DOHH2 (cell line): Measurements from ENCODE around the gene TIAL1.

Source experiments
- H3F3A ChIP-seq: fragments of 200-600 bp; sonication (generic), shearing (Covaris generic); 2 replicates; pipeline ENCODE4 v1.6.0; 2016; ENCODE audit warnings: antibody characterized with exemption, mild to moderate bottlenecking; ENCODE audit not compliant: control insufficient read depth, insufficient read depth
- H3K27ac ChIP-seq: fragments of 200-600 bp; sonication (generic); 2 replicates; pipeline ENCODE4 v1.5.1; 2014; ENCODE audit warnings: low read depth, mild to moderate bottlenecking, low read length, moderate library complexity
- H3K27me3 ChIP-seq: fragments of 200-600 bp; sonication (generic); 2 replicates; pipeline ENCODE4 v1.6.1; 2014; ENCODE audit warnings: mild to moderate bottlenecking, low read length, mixed read lengths; ENCODE audit not compliant: control insufficient read depth
- H3K36me3 ChIP-seq: fragments of 200-600 bp; sonication (generic); 2 replicates; pipeline ENCODE4 v1.6.1; 2014; ENCODE audit warnings: mild to moderate bottlenecking, low read length, moderate library complexity, mixed read lengths; ENCODE audit not compliant: control insufficient read depth
- H3K4me1 ChIP-seq: fragments of 200-600 bp; sonication (generic); 2 replicates; pipeline ENCODE4 v1.6.1; 2014; ENCODE audit warnings: mild to moderate bottlenecking, low read length, mixed read lengths; ENCODE audit not compliant: control insufficient read depth
- H3K4me2 ChIP-seq: fragments of 200-600 bp; sonication (generic); 2 replicates; pipeline ENCODE4 v1.6.0; 2014; ENCODE audit warnings: mild to moderate bottlenecking, low read length, moderate library complexity
- H3K4me3 ChIP-seq: fragments of 200-600 bp; sonication (generic); 2 replicates; pipeline ENCODE4 v1.5.1; 2014; ENCODE audit warnings: mild to moderate bottlenecking, low read length, mixed read lengths
- H3K79me2 ChIP-seq: fragments of 200-600 bp; sonication (generic); 2 replicates; pipeline ENCODE4 v1.6.1; 2014; ENCODE audit warnings: mild to moderate bottlenecking, low read length, mixed read lengths; ENCODE audit not compliant: control insufficient read depth
- H3K9me2 ChIP-seq: fragments of 200-600 bp; sonication (generic); replicated peaks from 2 replicates; pipeline ENCODE4 v1.6.1; 2014; ENCODE audit warnings: mild to moderate bottlenecking, low read length, mixed read lengths; ENCODE audit not compliant: control insufficient read depth
- H3K9me3 ChIP-seq: fragments of 200-600 bp; sonication (generic); 2 replicates; pipeline ENCODE4 v1.6.1; 2014; ENCODE audit warnings: antibody characterized with exemption, low read length, mixed read lengths; ENCODE audit not compliant: control insufficient read depth, insufficient read depth
- H4K20me1 ChIP-seq: fragments of 200-600 bp; sonication (generic); 2 replicates; pipeline ENCODE4 v1.6.0; 2014; ENCODE audit warnings: low read depth, mild to moderate bottlenecking, antibody characterized with exemption, low read length, moderate library complexity; ENCODE audit not compliant: control insufficient read depth, insufficient read depth
- EZH2phosphoT487 ChIP-seq: fragments of 200-600 bp; sonication (generic); IDR thresholded peaks from 2 replicates; pipeline ENCODE4 v1.6.1; 2017; ENCODE audit warnings: borderline replicate concordance, mild to moderate bottlenecking, antibody characterized with exemption, low read length, moderate library complexity, mixed read lengths
- TF ChIP-seq, protein P1 (sequence below): fragments of 200-600 bp; sonication (generic); IDR thresholded peaks from one replicate; pipeline ENCODE4 v1.5.1; 2014; ENCODE audit warnings: antibody characterized with exemption, mild to moderate bottlenecking, low read depth, low read length; ENCODE audit not compliant: poor library complexity, severe bottlenecking

The TIAL1 gene

GRCh38 chr10:119542988-119543813 lies 53.6 kb downstream of the TIAL1 start:
- H3K9me2 ChIP-seq: no peaks in the 10 kb centered on the region
- H3K27ac ChIP-seq: peak overlapping the region; percentile 16
- peaks cover 43% of the 10 kb centered on the region for H3K4me1 ChIP-seq
- TF ChIP-seq EZH2phosphoT487: no peak
- TF ChIP-seq, protein P1, sequence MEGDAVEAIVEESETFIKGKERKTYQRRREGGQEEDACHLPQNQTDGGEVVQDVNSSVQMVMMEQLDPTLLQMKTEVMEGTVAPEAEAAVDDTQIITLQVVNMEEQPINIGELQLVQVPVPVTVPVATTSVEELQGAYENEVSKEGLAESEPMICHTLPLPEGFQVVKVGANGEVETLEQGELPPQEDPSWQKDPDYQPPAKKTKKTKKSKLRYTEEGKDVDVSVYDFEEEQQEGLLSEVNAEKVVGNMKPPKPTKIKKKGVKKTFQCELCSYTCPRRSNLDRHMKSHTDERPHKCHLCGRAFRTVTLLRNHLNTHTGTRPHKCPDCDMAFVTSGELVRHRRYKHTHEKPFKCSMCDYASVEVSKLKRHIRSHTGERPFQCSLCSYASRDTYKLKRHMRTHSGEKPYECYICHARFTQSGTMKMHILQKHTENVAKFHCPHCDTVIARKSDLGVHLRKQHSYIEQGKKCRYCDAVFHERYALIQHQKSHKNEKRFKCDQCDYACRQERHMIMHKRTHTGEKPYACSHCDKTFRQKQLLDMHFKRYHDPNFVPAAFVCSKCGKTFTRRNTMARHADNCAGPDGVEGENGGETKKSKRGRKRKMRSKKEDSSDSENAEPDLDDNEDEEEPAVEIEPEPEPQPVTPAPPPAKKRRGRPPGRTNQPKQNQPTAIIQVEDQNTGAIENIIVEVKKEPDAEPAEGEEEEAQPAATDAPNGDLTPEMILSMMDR: peak; percentile 97
- peaks cover 41% of the 10 kb centered on the region for H3K79me2 ChIP-seq
- peaks cover 9% of the 10 kb centered on the region for H3K27me3 ChIP-seq
- H3K4me2 ChIP-seq: peak overlapping the region; percentile 77
- peak overlapping the region; percentile 77 for H3K4me3 ChIP-seq
- no peaks in the 10 kb centered on the region for H3K36me3 ChIP-seq
- H3K9me3 ChIP-seq: no peaks in the 10 kb centered on the region
- H4K20me1 ChIP-seq: peaks cover 15% of the 10 kb centered on the region
- 0 out of 2 replicates have a peak, but pooled peaks cover 5% of the 10 kb centered on the region for H3F3A ChIP-seq

DNA sequence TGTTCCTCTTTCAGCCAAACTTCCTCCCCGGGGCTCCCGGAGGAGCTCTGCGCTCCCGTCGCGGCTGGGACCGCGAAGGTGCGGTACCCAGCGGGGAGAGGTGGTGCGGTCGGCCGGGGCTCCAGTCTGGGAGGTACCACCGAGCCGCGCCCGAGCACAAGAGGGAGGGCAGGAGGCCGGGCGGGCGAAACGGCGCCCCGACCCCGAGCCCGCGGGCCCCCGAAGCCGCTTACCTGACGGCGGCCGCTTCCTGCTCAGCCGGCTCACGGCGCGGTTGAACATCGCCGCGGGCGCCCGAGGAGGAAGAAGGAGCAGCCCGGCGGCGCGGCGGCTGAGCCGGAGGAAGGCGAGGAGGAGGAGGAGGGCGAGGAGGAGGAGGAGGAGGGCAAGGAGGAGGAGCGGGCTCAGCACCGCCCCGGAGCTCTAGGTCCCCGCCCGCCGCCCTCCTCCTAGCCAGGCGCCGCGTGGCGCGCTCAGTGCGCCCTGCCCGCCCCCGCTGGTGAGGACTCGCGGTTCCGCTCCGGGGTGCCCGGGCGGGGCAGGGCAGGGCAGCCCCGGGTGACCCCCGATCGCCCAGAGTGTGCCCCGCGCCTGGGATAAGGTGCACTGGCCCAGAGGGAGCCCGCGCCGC lies 54.3 kb downstream of the TIAL1 start, which contains the start of gene RGS10:
TSS of gene RGS10 (minus strand) at position 363 of the 631 bp plus-strand sequence. CDS start at position 282, 81 bp downstream.
- no peaks in the 10 kb centered on the region for H3K9me3 ChIP-seq
- peak within 1 kb of the TSS; percentile 77 for H3K4me2 ChIP-seq
- H3K79me2 ChIP-seq: peaks cover 48% of the 10 kb centered on the region
- no peaks in the 10 kb centered on the region for H3K36me3 ChIP-seq
- H3F3A ChIP-seq: 0 out of 2 replicates have a peak, but pooled peaks cover 5% of the 10 kb centered on the region
- H3K4me3 ChIP-seq: peak within 1 kb of the TSS; percentile 77
- H3K27ac ChIP-seq: peak within 1 kb of the TSS; percentile 30
- TF ChIP-seq EZH2phosphoT487: no peak
- TF ChIP-seq, protein P1: no peak
- H4K20me1 ChIP-seq: peaks cover 15% of the 10 kb centered on the region
- no peaks in the 10 kb centered on the region for H3K9me2 ChIP-seq
- H3K4me1 ChIP-seq: peaks cover 47% of the 10 kb centered on the region
- H3K27me3 ChIP-seq: peaks cover 9% of the 10 kb centered on the region

DNA sequence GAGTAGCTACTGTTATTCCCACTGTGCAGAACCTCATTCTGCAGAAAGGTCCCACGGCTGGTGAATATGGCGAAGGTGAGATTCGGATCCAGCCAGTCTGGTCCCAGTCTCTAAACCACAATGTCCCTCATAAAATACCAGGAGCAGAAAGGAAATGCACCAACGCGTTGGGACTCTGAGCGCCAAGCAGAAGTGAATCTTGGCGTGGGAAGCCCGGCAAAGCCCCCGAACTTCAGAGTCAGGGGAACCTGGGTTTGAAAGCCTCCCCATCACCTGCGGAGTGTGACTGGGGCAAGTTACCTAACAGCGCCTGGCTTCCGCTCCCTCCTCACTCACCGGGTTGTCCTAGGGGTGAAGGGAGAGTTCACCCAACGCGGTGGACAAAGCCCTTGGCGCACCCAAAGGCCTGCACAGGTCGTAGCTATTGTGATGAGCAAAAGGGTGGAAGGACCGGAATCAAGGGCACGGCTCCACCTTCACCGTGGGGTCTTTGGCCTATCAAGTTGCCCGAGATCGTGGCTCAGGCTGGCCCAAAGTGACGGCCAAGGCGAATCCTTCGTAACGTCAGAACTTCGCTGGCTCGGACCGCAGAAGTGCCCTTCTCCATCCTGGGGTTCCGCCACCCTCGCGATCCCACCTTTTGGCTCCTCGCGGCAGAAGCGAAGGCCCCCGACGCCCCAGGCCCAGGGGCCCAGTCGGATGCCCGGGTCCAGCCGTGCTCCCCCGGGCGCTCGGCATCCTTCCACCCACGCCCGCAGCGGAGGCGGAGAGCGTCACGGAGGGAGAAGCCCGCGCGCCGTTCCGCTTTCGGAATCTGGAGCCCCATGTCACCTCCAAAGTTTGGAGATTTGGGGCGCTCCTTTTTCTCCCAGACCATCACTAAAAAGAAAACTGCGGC lies 55.1 kb downstream of the TIAL1 start:
- Histone ChIP-seq H3K27ac (peak overlapping the region; percentile 30; the same call in 1 of the 2 replicates), H3K79me2 (peaks cover 55% of the 10 kb centered on the region)

More for the DNA sequence above, 55.1 kb downstream of the TIAL1 start:
- peak overlapping the region; percentile 77 for H3K4me2 ChIP-seq
- no peaks in the 10 kb centered on the region for H3K36me3 ChIP-seq
- TF ChIP-seq, protein P1: no peak
- TF ChIP-seq EZH2phosphoT487: no peak
- no peaks in the 10 kb centered on the region for H3K9me2 ChIP-seq
- H3K4me1 ChIP-seq: peaks cover 47% of the 10 kb centered on the region
- H4K20me1 ChIP-seq: peaks cover 15% of the 10 kb centered on the region
- peak overlapping the region; percentile 77 for H3K4me3 ChIP-seq
- peaks cover 9% of the 10 kb centered on the region for H3K27me3 ChIP-seq
- H3F3A ChIP-seq: 0 out of 2 replicates have a peak, but pooled peaks cover 5% of the 10 kb centered on the region
- H3K9me3 ChIP-seq: no peaks in the 10 kb centered on the region
